Measurements from ENCODE around the gene PSMB11.

The PSMB11 gene

GRCh38 chr14:23085458-23085857, 43.4 kb downstream of the PSMB11 start:
- DNase-seq (ENCODE audit: low spot score) = no peak

- no peak for DNase-seq (ENCODE audit: low spot score)
Observed at GRCh38 chr14:23086565-23086964, 44.6 kb downstream of the PSMB11 start.

GRCh38 chr14:23089498-23090253, 47.7 kb downstream of the PSMB11 start:
- DNase-seq (ENCODE audit: low spot score) = no peak

- DNase-seq (ENCODE audit: low spot score) = no peak
Observed at GRCh38 chr14:23090254-23090636, 48.2 kb downstream of the PSMB11 start.

GRCh38 chr14:23091294-23092225, 49.5 kb downstream of the PSMB11 start:
- DNase-seq (ENCODE audit: low spot score) = no peak

- no peak for DNase-seq (ENCODE audit: low spot score)
Observed at GRCh38 chr14:23093104-23093503, 51.1 kb downstream of the PSMB11 start.

GRCh38 chr14:23093526-23093925, 51.5 kb downstream of the PSMB11 start:
- no peak for DNase-seq (ENCODE audit: low spot score)
